ENCODE results near the gene SNAPC2.
A peak's percentile ranks its signal among the peaks of the same experiment; 100 is the strongest.
"Not testable (repeated sequence)": the region's sequence is repeated elsewhere in the genome, so short reads cannot be mapped to it uniquely, and the experiment has no call there.

The SNAPC2 gene

DNA sequence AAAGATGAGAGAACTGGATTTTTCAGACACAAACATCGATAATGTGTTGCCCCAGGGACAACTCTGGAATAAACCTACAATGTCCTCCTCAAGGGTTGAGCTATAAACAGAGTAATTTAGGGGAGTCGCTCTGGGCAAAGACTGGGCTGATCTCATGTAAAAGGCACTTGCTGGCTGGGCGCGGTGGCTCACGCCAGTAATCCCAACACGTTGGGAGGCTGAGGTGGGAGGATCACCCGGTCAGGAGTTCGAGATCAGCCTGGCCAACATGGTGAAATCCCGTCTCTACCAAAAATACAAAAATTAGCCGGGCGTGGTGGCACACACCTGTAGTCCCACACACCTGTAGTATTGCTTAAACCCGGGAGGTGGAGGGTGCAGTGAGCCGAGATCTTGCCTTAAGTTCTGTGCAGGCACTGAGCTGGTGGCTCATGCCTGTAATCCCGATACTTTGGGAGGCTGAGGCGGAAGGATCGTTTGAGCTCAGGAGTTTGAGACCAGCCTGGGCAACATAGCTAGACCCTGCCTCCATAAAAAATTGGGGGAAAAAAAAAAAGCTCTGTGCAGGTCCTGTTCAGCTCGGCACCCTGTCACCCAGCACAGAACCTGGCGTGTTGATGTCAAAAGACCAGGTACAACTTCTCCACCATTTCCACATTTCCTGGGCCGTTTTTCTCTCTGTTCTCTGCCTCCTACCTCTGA is 21.9 kb downstream of the SNAPC2 start:
- DNase-seq, result no peak

DNA sequence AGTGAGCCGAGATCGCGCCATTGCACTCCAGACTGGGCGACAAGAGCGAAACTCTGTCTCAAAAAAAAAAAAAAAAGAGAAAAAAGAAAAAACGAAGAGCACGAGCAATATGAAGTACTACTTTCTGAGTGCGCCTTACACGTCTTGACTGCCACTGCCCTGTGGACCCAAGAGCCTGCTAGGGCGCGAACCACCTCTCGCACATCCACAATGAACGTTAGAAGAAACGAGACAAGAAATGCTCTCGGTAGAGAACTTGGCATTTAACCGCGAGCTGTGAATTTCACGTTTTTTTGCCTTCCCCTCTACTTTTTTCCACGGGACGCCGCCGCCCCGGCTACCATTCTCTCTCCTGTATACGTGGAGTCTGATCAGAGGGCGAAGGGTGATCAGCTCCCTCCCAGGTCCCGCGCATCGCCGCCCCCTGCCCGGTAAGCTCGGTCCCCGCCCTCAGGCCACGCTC is 22.9 kb downstream of the SNAPC2 start:
- DNase-seq, result no peak

DNA sequence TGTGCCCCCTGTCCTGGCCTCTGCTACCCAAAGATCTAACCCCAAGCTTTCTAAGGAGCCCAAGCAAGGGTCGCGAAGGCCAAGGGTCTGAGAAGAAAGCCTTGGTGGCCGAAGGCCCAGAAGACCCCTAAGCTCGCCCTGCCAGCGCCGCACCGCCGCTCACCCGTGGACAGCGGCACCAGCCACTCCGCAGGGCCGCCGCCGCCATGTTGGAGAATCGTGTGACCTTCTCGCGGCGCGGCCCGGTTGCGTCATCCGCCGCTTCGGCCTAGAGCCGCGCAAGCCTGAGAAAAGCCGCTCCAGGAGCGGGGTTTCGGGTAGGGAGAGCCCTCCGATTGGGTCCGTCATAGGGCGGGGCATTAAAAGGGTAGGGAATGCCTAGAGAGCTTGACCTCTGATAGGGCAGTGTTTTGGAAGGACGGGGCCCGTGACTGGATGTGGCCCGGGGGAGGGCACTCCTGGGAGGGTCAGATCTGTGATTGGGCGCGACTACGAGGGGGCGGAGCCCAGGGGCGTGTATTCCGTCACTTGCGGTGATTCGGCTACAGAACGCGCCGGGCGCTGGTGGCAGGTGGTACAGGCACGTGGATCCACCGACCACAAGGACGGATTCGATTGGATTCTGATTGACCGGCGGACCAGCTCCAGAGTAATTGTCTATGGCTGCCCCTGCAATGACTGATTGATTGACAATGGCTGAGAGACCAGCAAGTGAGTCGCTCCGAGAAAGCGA is 23.5 kb downstream of the SNAPC2 start, which contains the start of gene TIMM44:
Gene TIMM44, minus strand, starts transcription at position 223 of the 733 bp plus-strand sequence. Its CDS starts 15 bp downstream, at position 208.
- peak; percentile 99 for DNase-seq

DNA sequence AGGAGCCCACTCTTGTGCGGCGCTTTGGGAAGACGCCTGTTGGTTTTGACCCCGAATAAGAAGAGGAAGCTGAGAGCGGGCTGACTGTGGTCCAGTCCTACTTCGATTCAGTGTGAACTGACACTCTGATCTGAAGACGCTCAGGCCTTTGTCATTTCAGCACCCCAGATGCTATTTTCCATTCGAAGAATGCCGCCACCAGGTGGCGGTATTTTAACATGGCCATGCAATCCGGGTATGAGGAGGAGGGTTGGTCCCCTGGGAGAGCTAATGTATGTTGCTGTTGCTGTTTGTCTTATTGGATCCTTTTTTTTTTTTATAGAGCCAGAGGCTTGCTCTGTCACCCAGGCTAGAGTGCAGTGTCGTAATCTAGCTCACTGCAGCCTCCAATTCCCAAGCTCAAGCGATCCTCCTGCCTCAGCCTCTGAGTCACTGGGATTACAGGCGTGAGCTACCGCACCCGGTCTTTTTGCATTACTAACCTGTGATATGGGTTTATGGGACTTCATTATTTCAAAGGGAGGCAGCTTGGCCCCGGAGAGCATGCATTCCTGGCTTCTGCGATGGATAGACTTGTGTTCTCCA is 24.1 kb downstream of the SNAPC2 start:
- peak; percentile 91 for DNase-seq

DNA sequence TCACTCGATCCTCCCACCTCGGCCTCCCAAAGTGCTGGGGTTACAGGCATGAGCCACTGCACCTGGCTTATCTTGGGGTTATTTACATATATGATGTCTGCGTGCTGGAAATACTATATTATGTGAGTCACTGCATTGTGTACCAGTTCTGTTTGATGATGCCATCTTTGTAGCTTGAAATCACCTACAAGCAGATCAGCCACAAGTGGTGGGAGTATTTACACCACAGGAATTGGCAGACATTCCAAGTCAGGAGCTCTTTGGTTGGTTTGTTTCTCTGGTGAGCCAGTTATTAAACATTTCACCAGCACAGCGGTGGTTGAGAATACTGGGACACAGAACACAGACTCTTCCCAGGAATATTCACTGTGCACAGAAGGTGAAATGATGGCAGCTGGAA is 27.8 kb downstream of the SNAPC2 start:
- DNase-seq, result no peak

DNA sequence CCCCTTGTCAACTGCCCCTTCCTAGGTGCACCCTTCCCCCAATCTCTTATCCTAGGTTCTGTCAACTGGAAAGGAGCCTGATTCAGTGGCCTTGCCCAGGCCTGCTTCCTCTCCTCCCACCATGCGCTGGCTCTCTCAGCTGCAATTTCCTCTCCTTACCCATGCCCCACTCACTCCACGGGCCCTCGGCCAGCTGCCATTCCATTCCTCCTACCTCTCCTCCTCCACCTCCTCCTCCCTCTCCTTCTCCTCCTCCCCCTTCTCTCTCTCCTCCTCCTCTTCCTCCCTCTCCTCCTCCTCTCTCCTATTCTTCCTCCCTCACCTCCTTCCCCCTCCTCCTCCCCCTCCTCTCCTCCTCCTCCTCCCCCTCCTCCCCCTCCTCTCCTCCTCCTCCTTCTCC is 32.9 kb downstream of the SNAPC2 start:
- DNase-seq, result no peak

DNA sequence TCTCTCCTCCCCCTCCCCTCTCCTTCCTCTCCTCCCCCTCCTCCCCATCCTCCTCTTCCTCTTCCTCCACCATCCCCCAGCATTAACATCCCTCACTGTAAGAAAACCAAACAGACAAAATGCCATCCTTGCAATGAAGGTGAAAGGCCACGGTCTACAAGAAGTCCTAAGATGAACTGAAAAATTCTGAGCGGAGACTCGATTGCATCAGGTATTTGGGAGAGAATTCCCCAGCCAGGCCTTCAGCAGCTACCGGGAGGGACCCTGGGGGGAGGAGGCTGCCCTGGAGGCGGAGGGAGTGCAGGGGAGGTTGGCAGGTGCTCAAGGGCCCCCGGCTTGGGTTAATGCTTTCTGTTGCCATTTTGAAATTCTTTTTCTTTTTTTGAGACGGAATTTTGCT is 33.4 kb downstream of the SNAPC2 start:
- no peak for DNase-seq

DNA sequence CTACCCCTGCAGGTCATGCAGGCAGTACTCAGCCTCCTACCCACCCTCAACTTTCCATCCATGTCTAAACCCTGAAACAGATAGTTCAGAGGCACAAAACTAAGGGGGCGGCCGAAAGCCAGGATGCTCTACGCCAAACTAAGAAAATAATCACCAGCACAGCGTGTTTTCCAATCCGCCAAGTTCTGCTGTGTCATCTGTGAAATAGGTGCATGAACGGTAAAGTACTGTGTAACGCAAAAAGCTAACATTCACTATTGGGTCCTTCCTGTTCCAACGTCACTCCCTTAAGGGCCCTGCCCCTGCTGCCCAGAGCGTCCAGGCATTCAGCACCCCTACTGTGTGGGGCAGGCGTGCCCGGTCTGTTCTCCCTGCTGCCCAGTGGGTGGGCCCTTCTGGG is 35.6 kb downstream of the SNAPC2 start:
- no peak for DNase-seq

DNA sequence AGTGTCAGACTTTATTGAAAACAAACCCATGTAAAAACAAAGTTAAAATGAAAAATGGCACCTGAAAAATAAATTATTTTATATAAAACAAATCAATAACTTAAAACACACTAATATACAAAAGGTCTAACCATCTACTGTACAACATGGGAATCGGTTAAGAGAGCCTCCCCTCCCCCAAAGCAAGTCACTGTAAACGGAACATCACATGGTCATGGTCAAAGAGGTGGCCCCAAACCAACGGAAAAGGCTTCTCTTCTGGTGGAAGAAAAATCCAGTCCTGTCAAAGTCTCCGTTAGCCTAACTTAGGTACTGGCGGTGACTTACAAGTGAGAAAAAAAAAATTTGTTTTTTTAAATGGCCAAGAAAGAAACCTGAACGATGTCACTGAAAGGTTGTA is 39.1 kb downstream of the SNAPC2 start:
- DNase-seq, result no peak

DNA sequence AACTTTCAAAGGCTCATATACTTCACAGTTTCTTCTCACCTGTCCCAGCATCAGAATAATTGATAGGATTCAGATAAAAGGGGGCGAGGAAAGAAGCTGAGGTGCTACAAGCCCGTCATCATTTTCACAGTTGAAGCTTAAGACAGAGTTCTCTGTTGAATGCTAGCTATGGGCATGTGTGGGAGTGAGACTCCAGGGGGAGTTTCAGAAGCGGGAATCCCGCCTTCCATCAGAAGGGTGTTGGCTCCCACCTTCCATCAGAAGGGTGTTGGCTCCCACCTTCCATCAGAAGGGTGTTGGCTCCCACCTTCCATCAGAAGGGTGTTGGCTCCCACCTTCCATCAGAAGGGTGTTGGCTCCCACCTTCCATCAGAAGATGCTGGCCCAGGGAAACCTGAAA is 40.9 kb downstream of the SNAPC2 start:
- not testable (repeated sequence) for DNase-seq

DNA sequence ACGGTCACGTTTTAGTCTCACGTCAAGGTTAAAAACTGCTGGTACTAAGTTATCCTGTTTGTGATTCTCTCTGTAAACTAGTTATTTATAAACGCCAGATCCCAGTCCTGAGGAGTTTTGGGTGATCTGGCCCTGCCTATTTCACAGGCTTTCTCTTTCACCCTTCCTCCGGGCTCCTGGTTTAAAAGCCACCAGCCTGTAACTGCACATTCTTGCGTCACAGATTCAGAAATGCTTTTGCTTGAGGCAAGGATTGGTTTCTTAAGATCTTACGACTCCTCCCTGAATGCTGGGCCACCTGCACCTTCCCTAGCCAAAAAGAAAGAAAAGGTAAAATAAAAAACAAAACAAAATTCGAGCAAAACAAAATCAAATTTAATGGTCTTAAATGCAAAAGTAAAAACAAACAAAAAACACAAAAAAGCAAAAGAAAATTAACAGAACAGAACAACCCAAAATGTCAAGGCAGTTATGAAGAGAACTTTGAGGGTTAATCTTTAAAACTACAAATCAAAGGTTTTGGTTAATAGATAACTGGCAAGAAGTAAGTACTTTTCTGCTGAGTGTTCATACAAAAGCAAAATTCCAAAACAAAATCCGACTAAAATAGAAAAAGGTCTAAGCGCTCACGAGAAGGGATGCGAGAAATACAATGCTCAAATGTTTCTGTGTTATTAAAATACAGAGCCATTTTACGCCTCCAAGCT is 41.9 kb downstream of the SNAPC2 start:
- no peak for DNase-seq

DNA sequence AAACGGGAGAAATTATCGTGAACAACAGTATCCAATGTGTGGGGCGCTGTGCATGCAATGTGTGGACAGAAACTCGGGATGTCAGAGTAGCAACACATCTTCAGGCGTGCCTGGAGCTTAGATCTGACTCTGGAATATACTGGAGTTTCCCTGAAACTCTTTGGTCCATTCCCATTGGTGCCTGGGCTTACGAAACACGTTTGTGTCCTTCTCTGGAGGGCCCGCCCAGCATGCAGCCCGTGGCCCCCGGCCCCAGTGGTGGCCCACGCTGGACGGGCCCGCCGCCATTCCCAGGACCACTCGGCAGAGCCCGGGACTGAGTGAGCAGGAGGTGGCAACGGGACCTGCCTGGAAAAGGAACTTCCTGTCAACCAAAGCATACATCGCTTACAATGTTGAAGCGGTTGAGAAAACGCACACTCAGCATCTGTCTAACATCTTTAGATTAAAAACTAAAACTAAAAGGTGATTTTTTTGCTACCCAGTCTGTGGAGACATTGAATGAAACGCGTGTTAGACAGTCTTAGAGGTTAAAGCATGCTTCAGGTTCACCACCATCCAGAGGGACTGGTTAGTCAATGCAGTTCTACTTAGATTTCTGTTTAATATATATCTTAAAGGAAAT is 42.6 kb downstream of the SNAPC2 start:
- no peak for DNase-seq

DNA sequence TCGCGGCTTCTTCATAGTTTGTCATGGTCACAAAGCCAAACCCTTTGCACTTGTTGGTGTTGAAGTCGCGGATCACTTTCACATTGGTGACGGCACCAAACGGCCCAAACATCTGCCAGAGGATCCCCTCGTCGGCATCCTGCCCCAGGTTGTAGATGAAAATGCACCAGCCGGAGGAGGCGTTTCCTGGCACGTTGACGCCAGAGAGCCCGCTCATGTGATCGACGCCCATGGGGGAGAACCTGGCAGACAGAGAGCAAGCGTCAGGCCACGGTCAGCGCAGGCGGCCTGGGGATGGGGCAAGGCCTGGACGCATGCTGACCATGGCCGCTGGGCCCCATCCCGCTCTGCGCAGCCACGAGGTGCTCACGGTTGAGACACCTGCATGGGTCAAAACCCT is 43.4 kb downstream of the SNAPC2 start:
- DNase-seq, result no peak

DNA sequence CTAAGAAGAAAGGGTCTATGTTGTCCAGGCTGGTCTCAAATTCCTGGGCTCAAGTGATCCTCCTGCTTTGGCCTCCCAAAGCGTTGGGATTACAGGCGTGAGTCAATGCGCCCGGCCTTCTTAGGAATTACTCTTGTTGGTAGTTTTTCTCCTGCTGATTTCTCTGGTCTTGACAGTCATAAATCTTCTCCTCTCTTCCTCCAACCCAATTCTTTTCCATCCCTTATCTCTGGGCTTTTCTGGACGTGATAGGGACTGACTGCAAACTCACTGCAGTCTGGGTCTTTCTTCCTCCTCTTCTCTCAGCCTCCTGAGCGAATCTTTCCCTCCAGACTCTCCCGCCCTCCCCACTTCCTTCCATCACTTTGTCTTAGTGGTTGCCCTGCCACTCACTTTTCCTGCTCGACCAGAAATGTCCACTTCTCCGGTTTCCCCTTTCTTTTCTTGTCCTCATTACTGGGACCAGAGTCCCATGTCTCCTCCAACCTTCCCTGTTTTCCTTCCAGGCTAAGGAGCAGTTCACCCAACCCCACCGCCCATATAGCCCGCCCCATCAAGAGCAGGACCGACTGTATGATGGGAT is 45.2 kb downstream of the SNAPC2 start:
- DNase-seq, result no peak

DNA sequence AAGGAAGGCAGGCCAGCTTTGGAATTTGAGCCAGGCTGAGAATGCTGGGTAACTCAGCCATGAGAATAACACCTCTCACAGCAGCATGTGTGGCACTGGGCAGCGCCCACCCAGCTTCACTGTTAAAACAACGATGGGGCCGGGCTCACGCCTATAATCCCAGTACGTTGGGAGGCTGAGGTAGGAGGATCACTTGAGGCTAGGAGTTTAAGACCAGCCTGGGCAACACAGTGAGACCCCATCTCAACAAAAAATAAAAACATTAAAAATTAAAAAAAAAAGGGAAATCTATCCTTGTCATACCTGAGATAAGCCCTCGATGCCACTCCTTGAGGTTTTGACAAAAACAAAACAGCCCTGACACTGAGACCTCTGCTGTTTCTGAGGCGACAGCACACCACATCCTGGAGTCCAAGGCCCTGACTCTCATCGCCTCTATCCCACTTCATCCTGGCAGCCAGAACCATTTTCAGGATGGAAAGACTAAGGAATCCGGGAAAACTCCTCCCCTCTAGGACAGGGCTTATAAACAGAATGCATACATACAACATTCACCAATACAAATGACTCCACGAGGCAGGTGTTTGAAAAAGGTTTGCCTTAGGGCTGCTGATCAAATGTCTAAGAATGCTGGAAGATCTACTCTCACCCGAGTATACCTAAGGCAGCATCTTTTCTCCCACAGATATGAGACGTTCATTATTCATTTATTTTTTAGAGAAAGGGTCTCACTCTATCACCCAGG is 46.0 kb downstream of the SNAPC2 start:
- DNase-seq, result no peak

DNA sequence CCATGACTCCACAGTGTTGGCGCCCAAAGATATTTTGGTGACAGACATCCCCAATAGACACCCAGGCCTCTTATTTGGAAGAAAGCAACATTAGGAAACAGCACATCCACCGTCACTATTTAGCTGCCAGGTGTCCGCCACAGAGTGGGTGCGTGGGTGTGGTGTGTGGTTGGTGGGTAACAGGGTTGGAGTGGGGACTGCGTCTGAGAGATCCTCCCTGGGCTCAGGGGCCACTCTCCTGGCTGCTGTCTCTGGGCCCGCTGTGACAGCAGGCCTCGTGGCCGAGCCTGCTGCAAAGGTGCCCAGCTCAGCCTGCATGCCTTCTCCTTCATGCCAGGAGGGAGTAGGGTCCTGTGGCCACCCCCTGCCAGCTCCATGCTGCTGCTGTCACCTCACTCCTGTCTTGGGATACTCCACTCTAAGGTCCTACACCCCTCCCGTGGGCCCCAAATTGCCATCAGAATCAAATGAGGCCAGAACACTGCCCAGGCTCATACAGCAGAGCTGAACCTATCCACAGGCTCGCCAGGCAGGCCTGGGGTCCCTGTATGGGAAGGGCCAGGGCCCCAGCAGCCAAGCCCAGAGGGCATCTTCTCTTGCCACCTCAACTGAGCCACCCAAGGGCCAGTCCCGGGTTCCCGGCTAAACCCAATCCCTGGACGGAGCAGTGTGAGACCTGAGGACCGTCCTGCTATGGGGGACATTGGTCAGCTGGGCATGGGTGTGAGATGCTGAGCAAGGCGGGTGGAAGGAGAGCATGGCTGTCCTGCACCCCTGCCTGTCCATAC is 48.1 kb downstream of the SNAPC2 start:
- no peak for DNase-seq

DNA sequence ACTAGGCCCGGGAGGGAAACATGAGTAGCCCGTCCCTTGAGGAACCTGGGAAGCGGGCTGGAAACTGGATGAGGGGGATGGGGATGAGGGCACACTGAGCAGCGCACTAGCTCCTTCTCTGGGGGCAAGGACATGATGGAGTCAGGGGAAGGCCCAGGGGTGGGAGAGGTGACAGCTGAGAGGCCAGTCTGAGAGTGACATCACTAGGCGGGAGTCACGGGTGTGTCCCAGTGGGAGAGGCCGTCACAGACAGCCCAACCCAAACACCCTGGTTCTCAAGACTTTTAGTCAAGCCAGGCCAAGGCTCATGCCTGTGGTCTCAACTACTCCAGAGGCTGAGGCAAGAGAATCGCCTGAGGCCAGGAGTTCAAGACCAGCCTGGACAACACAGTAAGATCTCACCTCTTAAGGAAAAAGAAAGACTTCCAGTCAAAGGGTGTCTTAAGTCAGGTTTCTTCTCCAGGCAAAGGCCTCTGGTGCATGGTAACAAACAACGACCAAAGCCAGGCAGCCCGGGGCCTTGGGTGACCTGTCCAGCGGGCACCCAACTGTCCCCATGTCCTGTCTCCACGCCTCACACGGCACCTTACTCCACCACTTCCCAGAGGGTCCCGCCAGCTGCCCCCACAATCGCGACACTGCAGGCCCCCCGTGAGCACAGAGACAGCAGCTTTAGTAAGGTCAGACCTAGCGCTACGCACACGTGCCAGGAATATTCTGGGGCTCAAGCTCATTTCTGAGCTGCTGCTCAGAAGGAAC is 48.8 kb downstream of the SNAPC2 start:
- DNase-seq, result no peak

DNA sequence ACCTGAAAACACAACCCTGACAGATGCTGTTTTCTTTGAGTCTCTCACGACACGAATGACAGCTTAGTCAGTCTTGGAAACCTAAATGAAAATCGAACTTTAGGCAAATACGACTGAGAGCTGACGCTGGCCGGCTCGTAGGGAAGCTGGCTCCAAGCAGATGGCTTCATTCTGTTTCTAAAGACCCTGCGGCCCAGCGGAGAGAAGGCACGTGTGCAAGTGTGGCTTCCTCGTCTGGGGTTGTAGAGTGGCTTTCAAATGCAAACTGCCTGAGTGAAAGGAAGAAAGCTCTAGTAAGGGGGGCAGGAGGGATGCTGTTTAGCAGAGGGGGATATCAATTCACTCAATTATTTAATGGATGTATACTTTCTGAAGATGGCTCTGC is 49.4 kb downstream of the SNAPC2 start:
- no peak for DNase-seq

DNA sequence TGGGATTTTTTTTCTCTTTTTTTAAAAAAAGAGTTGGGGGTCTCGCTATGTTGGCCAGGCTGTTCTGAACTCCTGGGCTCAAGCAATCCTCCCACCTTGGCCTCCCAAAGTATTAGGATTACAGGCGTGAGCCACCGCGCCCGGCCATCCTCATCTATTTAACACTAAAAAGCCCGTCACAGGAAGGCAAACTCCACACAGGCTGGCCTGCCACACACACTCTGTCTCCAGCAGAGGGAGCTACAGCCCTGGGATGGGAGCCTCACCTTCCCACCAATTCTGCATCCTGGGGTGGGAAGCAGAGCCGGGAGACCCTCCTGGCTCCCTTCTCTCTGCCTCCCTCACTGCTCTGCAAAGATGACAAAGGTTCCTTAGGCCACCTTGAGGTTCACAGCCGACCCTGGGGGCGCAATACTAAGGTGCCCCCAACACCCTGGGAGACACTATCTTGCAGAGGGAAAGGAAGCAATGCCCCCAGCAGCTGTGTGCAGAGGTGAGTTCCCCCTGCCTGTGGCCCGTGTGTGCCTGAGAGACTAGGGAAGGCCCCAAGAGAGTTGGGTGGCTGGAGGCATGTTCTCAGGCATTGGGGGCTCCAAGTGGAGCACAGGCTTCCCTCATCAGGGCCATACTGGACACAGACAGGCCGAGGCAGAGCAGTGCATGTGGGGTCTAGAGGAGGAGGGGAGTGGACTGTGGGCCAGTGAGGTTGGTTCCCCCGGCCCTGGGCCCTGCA is 50.7 kb downstream of the SNAPC2 start:
- DNase-seq, result no peak

Data from DMS153 (cell line).